ENCODE data around the gene CYBB.

Gene CYBB

DNA sequence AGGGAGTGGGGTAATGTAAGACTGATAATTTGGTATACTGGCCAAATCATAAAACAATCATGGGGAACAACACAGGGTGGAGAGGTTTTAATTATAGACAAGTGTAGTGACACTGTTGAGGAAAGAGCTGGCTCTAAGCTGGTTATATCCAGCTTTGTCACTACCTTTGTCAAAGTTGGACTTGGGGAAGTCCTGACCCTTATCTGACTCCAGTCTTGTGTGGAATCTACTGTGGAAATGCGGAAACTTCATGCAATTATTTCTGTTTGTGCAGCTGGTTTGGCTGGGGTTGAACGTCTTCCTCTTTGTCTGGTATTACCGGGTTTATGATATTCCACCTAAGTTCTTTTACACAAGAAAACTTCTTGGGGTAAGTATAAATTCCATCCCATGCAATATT is 2.0 kb downstream of the CYBB start:
- H2AFZ ChIP-seq = no peak overlapping the region
- no peak overlapping the region for H3K4me3 ChIP-seq (ENCODE audit: low read depth, low read length)
- no peaks in the 10 kb centered on the region for H3K36me3 ChIP-seq (ENCODE audit: control insufficient read depth, insufficient read depth, low read length)
- no peaks in the 10 kb centered on the region for H3K79me2 ChIP-seq
- no peaks in the 10 kb centered on the region for H3K27me3 ChIP-seq (ENCODE audit: control insufficient read depth, insufficient read depth, low read length)
- H3K4me1 ChIP-seq = no peaks in the 10 kb centered on the region
- no peak overlapping the region for H3K27ac ChIP-seq
- H3K9ac ChIP-seq = no peak overlapping the region
- no peaks in the 10 kb centered on the region for H3K9me3 ChIP-seq (ENCODE audit: control insufficient read depth, low read length)
- H3K4me2 ChIP-seq (ENCODE audit: low read length) = no peak overlapping the region
- TF ChIP-seq, protein P1, sequence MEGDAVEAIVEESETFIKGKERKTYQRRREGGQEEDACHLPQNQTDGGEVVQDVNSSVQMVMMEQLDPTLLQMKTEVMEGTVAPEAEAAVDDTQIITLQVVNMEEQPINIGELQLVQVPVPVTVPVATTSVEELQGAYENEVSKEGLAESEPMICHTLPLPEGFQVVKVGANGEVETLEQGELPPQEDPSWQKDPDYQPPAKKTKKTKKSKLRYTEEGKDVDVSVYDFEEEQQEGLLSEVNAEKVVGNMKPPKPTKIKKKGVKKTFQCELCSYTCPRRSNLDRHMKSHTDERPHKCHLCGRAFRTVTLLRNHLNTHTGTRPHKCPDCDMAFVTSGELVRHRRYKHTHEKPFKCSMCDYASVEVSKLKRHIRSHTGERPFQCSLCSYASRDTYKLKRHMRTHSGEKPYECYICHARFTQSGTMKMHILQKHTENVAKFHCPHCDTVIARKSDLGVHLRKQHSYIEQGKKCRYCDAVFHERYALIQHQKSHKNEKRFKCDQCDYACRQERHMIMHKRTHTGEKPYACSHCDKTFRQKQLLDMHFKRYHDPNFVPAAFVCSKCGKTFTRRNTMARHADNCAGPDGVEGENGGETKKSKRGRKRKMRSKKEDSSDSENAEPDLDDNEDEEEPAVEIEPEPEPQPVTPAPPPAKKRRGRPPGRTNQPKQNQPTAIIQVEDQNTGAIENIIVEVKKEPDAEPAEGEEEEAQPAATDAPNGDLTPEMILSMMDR (IDR thresholded peaks at IDR 0.05) = no peak

- Histone ChIP-seq H3K36me3 (ENCODE audit: control insufficient read depth, insufficient read depth, low read length) (no peaks in the 10 kb centered on the region), H3K9ac (no peak overlapping the region), H2AFZ (no peak overlapping the region), H3K79me2 (no peaks in the 10 kb centered on the region), H3K27ac (no peak overlapping the region), H3K4me3 (ENCODE audit: low read depth, low read length) (no peak overlapping the region), H3K27me3 (ENCODE audit: control insufficient read depth, insufficient read depth, low read length) (no peaks in the 10 kb centered on the region), H3K9me3 (ENCODE audit: control insufficient read depth, low read length) (no peaks in the 10 kb centered on the region), H3K4me2 (ENCODE audit: low read length) (no peak overlapping the region), H3K4me1 (no peaks in the 10 kb centered on the region)
- TF ChIP-seq, protein P1 (IDR thresholded peaks at IDR 0.05) = no peak
These were observed 2.5 kb downstream of the CYBB start for GRCh38 chrX:37782359-37782758.

DNA sequence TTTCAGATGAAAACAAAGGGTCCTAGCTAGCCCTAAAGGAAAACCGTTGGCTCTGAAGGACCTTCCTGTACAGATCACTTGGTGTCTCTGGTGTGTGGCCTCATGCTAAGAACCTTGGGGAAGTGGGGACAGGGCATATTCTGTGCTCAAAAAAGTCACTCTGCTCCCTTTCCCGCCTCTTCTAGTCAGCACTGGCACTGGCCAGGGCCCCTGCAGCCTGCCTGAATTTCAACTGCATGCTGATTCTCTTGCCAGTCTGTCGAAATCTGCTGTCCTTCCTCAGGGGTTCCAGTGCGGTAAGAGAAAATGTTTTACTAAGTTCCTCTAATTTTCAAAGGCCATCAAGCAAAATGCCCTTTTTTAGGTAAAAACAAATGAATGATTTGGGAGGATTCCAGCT is 3.4 kb downstream of the CYBB start:
- H3K27ac ChIP-seq = no peak overlapping the region
- H3K27me3 ChIP-seq (ENCODE audit: control insufficient read depth, insufficient read depth, low read length) = no peaks in the 10 kb centered on the region

DNA sequence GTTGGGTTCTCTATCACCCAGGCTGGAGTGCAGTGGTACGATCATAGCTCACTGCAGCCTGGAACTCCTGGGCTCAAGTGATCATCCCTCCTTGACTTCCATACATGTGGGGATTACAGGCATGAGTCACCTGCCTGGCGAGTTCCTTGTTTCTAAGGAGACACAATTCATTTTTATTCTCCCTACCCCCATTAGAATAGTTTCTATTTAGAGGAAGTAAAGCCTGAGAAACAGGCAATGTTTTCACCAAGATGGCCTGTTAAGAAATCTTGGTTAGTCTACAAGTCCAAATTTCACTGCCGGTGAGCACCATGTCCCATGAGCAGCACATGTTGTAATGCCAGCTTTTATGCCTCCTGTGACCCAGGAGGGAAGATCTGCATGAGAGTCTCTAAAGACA is 5.7 kb downstream of the CYBB start:
- H3K4me3 ChIP-seq (ENCODE audit: low read depth, low read length) = no peak overlapping the region
- H3K27ac ChIP-seq = no peak overlapping the region
- no peak overlapping the region for H3K9ac ChIP-seq
- H3K79me2 ChIP-seq = no peaks in the 10 kb centered on the region
- H3K4me1 ChIP-seq = no peaks in the 10 kb centered on the region
- no peaks in the 10 kb centered on the region for H3K27me3 ChIP-seq (ENCODE audit: control insufficient read depth, insufficient read depth, low read length)
- no peak overlapping the region for H3K4me2 ChIP-seq (ENCODE audit: low read length)
- no peaks in the 10 kb centered on the region for H3K36me3 ChIP-seq (ENCODE audit: control insufficient read depth, insufficient read depth, low read length)
- H3K9me3 ChIP-seq (ENCODE audit: control insufficient read depth, low read length) = no peaks in the 10 kb centered on the region
- no peak overlapping the region for H2AFZ ChIP-seq
- TF ChIP-seq, protein P1 (IDR thresholded peaks at IDR 0.05) = no peak

More for the DNA sequence above, 3.4 kb downstream of the CYBB start:
- TF ChIP-seq, protein P1 (IDR thresholded peaks at IDR 0.05) = no peak
- no peak overlapping the region for H3K9ac ChIP-seq
- no peaks in the 10 kb centered on the region for H3K79me2 ChIP-seq
- H3K4me2 ChIP-seq (ENCODE audit: low read length) = no peak overlapping the region
- no peaks in the 10 kb centered on the region for H3K4me1 ChIP-seq
- H3K36me3 ChIP-seq (ENCODE audit: control insufficient read depth, insufficient read depth, low read length) = no peaks in the 10 kb centered on the region
- no peak overlapping the region for H3K4me3 ChIP-seq (ENCODE audit: low read depth, low read length)
- H2AFZ ChIP-seq = no peak overlapping the region
- no peaks in the 10 kb centered on the region for H3K9me3 ChIP-seq (ENCODE audit: control insufficient read depth, low read length)

- Histone ChIP-seq H2AFZ (no peak overlapping the region), H3K4me3 (ENCODE audit: low read depth, low read length) (no peak overlapping the region), H3K9me3 (ENCODE audit: control insufficient read depth, low read length) (no peaks in the 10 kb centered on the region), H3K4me2 (ENCODE audit: low read length) (no peak overlapping the region), H3K27me3 (ENCODE audit: control insufficient read depth, insufficient read depth, low read length) (no peaks in the 10 kb centered on the region), H3K79me2 (no peaks in the 10 kb centered on the region), H3K36me3 (ENCODE audit: control insufficient read depth, insufficient read depth, low read length) (no peaks in the 10 kb centered on the region), H3K9ac (no peak overlapping the region), H3K4me1 (no peaks in the 10 kb centered on the region), H3K27ac (no peak overlapping the region)
- TF ChIP-seq, protein P1 (IDR thresholded peaks at IDR 0.05) = no peak
These were observed 7.0 kb downstream of the CYBB start for GRCh38 chrX:37786624-37787422.
